Upper lobe of right lung (tissue), 1 donor: Measurements from ENCODE around the gene OLFML3. TPM values are rescaled to one million over a fixed set of nuclear protein-coding genes. Genes with fewer than 3 reads are reported as not detected.

ENCODE experiments used
- ATAC-seq: fragments of 200-7000 bp; cut with Tn5 transposase; one replicate; pipeline ENCODE4 v1.9.1; 2020; ENCODE audit warnings: mild to moderate bottlenecking, moderate library complexity
- DNase-seq: peaks from one replicate; pipeline ENCODE4 v3.0.0-alpha.2; 2020
- H3K27ac ChIP-seq: fragments of 200-600 bp; one replicate; pipeline ENCODE4 v1.8.0; 2022
- H3K27me3 ChIP-seq: fragments of 200-600 bp; one replicate; pipeline ENCODE4 v1.8.0; 2022; ENCODE audit warnings: mild to moderate bottlenecking
- H3K36me3 ChIP-seq: fragments of 200-600 bp; one replicate; pipeline ENCODE4 v1.8.0; 2022
- H3K4me1 ChIP-seq: fragments of 200-600 bp; one replicate; pipeline ENCODE4 v1.8.0; 2022
- H3K4me3 ChIP-seq: fragments of 200-600 bp; one replicate; pipeline ENCODE4 v1.8.0; 2022; ENCODE audit warnings: mild to moderate bottlenecking
- H3K9me3 ChIP-seq: fragments of 200-600 bp; one replicate; pipeline ENCODE4 v1.8.0; 2022
- CTCF ChIP-seq: fragments of 200-600 bp; IDR thresholded peaks from one replicate; pipeline ENCODE4 v1.8.0; 2022; ENCODE audit warnings: antibody characterized with exemption
- intact Hi-C: fragments of 100-400 bp; cut with DNase I; formaldehyde crosslinking; loops from one replicate; pipeline ENCODE4 v1.11.0; 2022
- total RNA-seq: library from RNA; stranded (reverse); fragmentation: NEBNext Ultra II Directional; extraction: Animal tissue kit (Norgen Biotek cat#: 25700); gene quantifications from one replicate; pipeline ENCODE4 v1.2.1, GENCODE V29; 2021
- donor health status: DM: no; HTN: yes; CAD: no; lungs with severe emphysema.

OLFML3 gene
- total RNA-seq, 1 donor from 2014 or later: 43.5 TPM

GRCh38 chr1:113972954-113973353 lies 6.3 kb upstream of the OLFML3 start:
- intact Hi-C loops: no loop called here
- DNase-seq: no peak
- H3K36me3 ChIP-seq: peaks cover 73% of the 10 kb centered on the region
- no peak for TF ChIP-seq CTCF
- peaks cover 30% of the 10 kb centered on the region for H3K4me1 ChIP-seq
- H3K9me3 ChIP-seq: no peaks in the 10 kb centered on the region
- no peak overlapping the region for H3K4me3 ChIP-seq
- H3K27me3 ChIP-seq: no peaks in the 10 kb centered on the region
- no peak for ATAC-seq
- H3K27ac ChIP-seq: no peak overlapping the region

GRCh38 chr1:113975211-113975895 lies 3.9 kb upstream of the OLFML3 start:
- Histone ChIP-seq H3K27ac (peak overlapping the region; percentile 59), H3K9me3 (no peaks in the 10 kb centered on the region), H3K4me1 (peaks cover 37% of the 10 kb centered on the region), H3K27me3 (no peaks in the 10 kb centered on the region), H3K4me3 (no peak overlapping the region), H3K36me3 (peaks cover 49% of the 10 kb centered on the region)
- no peak for DNase-seq
- ATAC-seq: peak; percentile 39
- intact Hi-C loops: no loop called here
- no peak for TF ChIP-seq CTCF

- DNase-seq: no peak
- Histone ChIP-seq H3K36me3 (peaks cover 36% of the 10 kb centered on the region), H3K4me3 (no peak overlapping the region), H3K9me3 (no peaks in the 10 kb centered on the region), H3K27me3 (no peaks in the 10 kb centered on the region), H3K4me1 (peaks cover 37% of the 10 kb centered on the region), H3K27ac (peak overlapping the region; percentile 59)
- ATAC-seq: no peak
- TF ChIP-seq CTCF: peak; percentile 45
- intact Hi-C loops: no loop called here
Observed at GRCh38 chr1:113976609-113977278, 2.5 kb upstream of the OLFML3 start.

GRCh38 chr1:113977906-113978305 lies 1.4 kb upstream of the OLFML3 start:
- no peaks in the 10 kb centered on the region for H3K27me3 ChIP-seq
- TF ChIP-seq CTCF: no peak
- H3K27ac ChIP-seq: no peak overlapping the region
- no peaks in the 10 kb centered on the region for H3K9me3 ChIP-seq
- no peak for DNase-seq
- H3K36me3 ChIP-seq: peaks cover 24% of the 10 kb centered on the region
- H3K4me1 ChIP-seq: peaks cover 43% of the 10 kb centered on the region
- intact Hi-C loops: no loop called here
- H3K4me3 ChIP-seq: no peak overlapping the region
- no peak for ATAC-seq

- H3K36me3 ChIP-seq: peaks cover 2% of the 10 kb centered on the region
- ATAC-seq: no peak
- H3K9me3 ChIP-seq: no peaks in the 10 kb centered on the region
- H3K4me1 ChIP-seq: peaks cover 41% of the 10 kb centered on the region
- H3K27me3 ChIP-seq: no peaks in the 10 kb centered on the region
- peak overlapping the region; percentile 71 for H3K27ac ChIP-seq
- no peak for DNase-seq
- TF ChIP-seq CTCF: no peak
- peak overlapping the region; percentile 40 for H3K4me3 ChIP-seq
- intact Hi-C loops: loop anchor here (5.0 kb wide), 1 partner anchor 302 kb away; no protein-coding TSS in a partner anchor
Observed at GRCh38 chr1:113980110-113980509, 836 bp downstream of the OLFML3 start.
